Measurements from ENCODE around the gene ORM2.
A peak's percentile ranks its signal among the peaks of the same experiment; 100 is the strongest.
"Not testable (repeated sequence)": the region's sequence is repeated elsewhere in the genome, so short reads cannot be mapped to it uniquely, and the experiment has no call there.

ORM2 gene

DNA sequence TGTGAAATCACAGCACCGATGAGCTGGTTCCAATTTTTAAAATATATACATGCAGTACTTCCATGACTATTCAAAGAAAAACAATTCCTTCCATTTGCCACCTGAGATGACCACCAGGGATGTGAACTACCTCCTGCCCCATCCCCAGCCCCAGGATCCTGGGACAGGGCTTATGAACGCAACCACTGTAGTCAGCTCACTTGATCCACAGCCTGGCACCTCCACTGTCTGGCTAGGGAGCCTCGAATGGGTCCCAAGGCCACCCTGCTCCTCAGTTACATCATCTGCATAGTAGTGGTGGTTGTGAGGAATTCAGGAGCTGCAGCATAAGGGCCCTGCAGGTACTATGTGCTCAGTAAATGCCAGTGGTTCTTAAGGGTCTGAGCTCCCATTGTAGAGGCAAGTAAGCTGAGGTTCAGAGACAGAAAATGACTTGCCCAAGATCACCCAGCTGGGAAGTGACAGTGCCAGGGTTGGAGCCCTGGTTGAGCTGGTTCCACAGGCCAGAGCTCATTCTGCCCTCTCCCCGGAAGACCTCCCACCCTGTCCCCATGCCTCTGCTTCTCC, 2.9 kb downstream of the ORM2 start:
- DNase-seq (ENCODE audit: low spot score), result not testable (repeated sequence)

GRCh38 chr9:114333718-114334117, 4.0 kb downstream of the ORM2 start:
- not testable (repeated sequence) for DNase-seq (ENCODE audit: low spot score)

GRCh38 chr9:114334490-114334889, 4.8 kb downstream of the ORM2 start:
- no peak for DNase-seq (ENCODE audit: low spot score)

DNA sequence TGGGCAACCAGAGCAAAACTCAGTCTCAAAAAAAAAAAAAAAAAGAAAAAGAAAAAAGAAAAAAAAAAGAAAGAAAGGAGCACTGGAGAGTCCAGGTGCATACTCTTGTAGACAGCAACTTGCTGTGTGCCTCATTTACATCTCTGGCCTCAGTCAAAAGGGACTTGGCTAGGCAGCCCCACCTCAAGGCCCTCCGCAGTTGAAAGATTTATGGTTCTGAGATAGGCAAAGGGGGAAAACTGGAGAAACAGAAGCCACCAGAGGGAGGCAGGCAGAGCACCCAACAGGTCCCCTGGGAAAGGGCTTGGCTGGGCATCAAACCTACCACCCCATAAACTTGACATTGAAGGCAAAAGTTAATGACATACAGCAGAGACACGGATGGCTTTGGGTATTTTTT, 6.1 kb downstream of the ORM2 start:
- DNase-seq (ENCODE audit: low spot score), result no peak

DNA sequence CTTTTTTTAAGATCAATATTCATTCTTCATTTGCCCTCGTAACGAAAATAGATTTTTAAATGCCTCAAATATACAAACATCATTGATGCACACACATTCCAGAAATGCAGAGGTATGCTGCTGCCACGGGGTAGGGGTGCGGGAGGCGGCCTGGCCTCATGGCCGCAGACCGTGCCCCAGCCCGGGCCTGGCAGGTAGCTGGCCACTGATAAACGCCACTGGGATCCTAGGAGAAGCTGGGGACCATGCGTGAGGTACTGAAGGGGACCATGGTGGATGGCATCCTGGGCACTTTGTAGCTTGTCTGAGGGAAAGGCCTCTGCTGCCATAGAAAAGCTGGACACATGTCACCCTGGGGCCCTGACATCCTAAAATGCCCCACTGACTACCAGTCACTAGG, 6.5 kb downstream of the ORM2 start:
- DNase-seq (ENCODE audit: low spot score), result no peak

DNA sequence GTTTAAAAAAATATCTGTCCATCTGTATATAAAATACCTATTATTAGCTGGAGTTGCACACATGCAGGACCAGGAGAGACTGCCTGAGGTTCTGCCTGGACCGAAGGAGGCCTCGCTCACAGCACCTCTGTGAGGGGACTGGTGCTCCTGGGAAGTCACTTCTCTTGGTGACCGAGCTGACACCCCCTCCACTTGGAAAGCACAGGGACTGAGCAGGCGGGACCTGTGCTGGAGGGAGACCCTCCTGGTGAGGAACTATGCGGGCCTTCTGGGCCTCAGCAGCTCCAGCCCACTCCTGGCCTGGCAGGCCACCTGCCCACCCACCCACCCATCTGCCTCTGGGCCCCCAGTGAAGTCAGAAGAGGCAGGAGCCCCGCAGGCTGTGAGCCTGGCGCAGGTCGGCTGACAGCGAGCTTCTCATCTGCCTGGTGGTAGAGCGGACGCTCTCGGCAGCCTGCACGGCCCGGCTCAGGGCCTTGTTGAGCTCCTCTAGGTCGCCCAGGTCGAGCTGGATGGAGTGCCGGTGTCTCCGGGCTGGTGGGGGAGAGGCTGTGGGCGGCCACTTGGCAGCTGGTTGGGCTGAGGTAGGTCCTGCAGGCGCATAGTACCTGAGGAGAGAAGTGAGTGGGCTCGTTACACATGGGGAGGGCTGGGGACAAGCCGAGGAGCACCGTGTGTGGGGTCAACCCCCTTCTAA, 7.2 kb downstream of the ORM2 start:
- no peak for DNase-seq (ENCODE audit: low spot score)

DNA sequence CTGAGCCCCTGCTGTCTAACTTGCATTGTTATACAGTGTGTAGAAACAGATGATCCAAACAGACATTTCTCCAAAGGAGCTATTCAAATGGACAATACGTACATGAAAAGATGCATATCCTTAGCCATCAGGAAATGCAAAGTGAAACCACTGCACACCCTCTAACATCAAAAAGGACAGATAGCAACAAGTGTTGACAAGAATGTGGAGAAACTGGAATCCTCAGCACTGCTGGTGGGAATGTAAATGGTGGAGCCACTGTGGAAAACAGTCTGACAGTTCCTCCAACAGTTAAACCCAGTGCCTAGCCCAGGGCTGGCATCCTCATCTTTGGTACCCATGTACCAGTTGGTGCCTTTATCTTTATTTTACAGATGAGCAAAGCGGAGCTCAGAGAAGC, 8.5 kb downstream of the ORM2 start:
- DNase-seq (ENCODE audit: low spot score), result no peak

DNA sequence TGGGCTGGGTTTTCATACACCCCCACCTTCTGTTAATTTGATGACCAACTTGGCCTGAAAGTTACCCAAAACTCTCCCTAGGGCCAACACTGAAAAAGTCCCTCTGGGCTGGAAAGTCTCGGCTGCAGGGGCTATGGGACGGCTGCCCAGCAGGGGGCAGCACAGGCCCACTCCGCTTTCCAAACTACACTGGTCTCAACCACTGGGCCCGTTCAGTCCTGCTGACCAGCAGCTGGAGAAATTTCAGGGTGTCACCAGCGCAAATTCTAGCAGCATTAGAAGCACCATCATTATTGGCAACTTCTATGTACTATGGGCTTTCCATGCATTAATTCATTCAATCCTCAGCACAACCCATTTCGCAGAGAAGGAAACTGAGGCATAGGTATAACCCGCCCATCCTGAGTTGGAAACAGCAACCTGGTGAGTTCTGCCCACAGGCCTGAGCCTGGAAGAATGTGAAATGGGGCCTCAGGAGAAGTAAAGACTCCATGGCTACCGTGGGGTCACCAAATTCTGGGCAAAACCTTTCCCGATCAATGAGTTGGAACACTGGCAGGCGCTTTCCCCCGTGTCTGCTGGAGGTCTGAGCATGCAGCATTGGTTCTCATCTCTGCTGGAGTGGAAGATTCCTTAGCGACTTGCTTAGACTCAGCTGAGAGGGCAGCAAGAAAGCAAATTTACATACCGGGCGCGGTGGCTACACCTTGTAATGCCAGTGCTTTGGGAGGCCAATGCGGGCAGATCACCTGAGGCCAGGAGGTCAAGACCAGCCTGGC, 9.7 kb downstream of the ORM2 start:
- DNase-seq (ENCODE audit: low spot score), result peak; percentile 33

GRCh38 chr9:114341152-114341830, 11.6 kb downstream of the ORM2 start:
- no peak for DNase-seq (ENCODE audit: low spot score)

- DNase-seq (ENCODE audit: low spot score), result no peak
Measured at GRCh38 chr9:114341991-114342390, 12.3 kb downstream of the ORM2 start.

DNA sequence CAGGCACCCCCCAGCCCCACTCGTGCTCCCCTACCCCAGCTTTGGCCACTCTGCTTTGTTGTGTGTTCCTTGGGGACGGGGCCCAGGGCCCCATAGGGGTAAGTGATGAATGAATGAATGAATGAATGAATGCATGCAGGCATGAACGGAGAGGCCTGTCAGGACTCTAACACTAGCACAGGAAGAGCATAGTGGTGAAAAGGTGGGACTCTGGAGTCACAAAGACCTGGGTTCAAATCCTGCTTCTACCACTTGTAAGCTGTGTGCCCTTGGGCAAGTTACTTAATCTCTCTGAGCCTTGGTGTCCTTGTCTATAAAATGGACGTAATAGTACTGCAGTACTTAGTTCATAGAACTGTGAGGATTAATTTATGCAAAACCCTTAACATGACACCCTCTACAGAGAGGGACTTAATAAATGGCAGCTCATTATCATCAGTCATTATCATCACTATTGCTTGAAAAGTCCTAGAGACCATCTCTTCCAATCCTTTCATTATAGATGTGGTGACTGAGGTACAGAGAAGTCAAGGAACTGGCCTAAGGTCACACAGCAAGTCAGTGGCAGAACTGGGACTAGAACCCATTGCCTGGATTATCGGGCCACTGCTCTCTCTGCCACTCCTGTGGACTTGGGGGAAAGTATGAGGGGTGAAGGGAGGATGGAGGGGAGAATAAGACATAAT, 13.2 kb downstream of the ORM2 start:
- no peak for DNase-seq (ENCODE audit: low spot score)

DNA sequence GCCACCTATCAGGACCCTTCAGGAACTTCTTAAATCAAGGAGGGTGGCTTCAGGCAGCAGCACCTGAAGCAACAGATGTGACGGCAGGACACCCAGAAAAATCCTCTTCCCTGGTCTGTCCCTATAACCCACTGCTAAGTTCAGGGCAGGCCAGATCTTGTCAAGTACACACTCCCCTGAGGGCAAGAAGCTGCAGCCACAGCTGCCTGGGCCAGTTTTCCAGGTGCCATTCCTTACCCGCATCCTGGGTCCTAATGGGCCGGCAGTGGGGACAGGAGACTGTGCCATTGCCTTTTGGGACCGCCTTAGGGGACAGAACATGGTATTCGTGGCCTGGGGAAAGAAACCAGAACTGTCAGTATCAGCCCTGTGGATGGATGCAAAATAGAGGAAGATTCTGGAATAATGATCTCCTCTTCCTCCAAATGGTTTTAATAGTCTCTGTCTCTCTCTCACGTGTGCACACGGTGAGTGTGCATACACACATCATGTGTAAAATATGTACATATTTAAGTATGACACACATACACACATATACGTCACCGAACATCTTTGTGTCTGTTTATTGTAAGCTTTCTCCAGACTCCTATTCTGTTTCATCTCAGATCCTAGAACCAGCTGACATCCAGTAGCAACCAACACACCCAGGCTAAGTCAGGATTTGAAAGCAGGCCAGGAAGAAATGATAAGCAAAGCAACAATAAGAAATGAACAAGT, 14.0 kb downstream of the ORM2 start:
- no peak for DNase-seq (ENCODE audit: low spot score)

DNA sequence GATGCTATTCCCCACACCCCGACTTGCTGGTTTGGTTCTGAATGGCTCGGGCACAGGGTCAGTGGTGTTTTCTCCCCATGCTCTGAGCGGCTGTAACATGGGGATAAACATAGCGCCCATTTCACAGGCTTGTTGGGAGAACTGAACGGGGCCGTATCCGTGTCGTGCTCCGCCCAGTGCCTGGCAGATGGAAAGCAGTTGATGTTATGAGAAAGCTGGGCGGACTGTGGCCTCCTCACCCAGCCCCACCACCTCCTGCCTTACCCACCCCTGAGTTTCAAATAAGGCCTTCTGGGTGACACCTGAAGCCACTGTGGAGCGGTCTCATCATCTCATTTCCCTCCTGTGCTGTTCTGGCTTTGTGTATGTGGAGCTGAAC, 14.5 kb downstream of the ORM2 start:
- DNase-seq (ENCODE audit: low spot score), result no peak

DNA sequence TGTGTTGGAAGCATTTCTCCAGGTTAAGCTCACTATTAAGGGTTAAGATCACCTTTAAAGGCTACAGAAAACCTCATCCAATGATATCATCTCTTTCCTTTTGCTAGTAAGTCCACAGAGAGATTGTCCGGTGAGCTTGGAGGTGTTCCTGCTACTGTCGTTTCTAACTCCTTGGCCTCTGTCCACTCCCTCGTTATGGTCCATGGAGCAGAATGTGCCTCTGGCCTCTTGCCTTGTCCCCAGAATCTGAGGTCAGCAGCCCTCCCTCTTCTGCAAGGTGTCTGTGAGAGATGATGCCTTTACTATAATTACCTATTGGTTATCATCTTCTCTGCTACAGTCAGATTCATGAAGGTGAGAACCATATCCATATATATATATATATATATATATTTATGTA, 15.0 kb downstream of the ORM2 start:
- no peak for DNase-seq (ENCODE audit: low spot score)

DNA sequence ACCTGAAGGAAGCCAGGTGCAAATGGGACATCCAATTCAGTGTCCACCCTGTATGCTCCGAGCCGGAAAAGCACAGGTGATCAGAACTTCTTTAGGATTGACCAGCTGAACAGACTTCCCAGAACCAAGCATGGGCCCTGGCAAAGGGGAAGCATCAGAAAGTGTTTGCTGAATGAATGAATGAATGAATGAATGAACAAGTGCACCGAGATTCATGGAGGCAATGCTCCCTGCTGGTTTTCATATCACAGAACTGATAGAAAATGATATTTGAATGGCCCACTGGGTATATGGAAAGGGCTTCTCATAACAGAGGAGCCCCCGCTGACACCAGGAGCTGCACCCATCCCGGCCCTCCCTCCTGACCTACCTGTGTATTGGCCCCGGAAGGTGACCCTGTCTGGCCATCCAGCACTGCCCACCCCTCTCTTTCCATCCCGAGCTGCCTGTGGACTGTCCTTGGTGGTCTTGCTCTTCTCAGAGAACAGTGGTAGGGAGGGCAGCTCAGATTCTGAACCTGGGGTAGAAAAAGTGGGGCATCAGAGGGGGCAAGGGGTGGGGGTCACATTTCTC, 15.9 kb downstream of the ORM2 start:
- DNase-seq (ENCODE audit: low spot score), result no peak

DNA sequence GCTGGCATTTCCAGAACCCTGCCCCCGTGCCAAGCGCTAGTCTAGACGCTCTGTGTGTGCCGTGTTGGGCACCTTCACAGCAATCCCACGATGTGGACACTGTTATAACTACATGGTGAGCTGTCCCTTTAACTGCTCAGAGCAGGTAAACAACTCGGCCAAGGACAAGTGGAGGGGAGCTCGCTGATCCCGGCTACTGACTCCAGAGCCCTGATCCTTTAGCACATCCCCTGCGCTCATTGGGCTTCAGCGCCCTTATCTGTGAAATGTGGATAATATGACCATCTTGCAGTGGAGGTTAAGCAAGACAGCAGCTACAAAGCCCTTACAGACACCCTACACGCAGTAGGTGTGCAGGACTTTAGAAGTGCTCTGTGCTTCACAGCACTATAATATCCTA, 16.5 kb downstream of the ORM2 start:
- DNase-seq (ENCODE audit: low spot score), result no peak

- DNase-seq (ENCODE audit: low spot score), result peak; percentile 92
Measured at GRCh38 chr9:114347675-114348074, 18.0 kb downstream of the ORM2 start.

DNA sequence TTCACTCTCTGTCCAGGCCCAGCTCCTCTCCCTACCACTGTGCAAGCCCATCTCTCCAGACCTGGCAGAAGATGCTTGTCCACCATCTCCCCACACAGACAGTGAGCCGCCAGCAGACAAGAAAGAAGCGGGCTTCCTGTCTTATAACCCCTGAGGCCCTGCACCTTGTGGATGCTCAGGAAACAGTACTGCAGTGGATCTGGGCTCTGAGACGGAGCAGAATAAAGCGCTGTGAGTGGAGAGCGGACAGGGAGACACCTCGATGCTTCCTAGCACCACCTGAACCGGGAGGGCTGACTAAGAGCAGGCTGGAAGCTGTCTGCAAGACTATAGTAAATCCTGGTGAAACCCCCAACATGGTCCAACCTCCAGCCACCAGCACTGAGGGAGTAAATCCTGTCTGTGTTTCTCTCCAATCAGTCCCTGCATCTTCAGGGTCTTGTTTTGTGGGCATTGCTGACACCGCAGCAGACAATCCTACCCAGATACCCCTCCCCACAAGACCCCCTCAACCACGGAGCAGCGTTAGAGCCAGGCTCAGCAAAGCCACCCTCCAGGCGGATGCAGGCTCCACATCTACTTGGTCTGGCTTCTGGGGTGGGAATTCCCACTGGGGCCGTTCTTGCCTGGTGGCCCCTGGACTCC, 18.7 kb downstream of the ORM2 start:
- DNase-seq (ENCODE audit: low spot score), result no peak

DNA sequence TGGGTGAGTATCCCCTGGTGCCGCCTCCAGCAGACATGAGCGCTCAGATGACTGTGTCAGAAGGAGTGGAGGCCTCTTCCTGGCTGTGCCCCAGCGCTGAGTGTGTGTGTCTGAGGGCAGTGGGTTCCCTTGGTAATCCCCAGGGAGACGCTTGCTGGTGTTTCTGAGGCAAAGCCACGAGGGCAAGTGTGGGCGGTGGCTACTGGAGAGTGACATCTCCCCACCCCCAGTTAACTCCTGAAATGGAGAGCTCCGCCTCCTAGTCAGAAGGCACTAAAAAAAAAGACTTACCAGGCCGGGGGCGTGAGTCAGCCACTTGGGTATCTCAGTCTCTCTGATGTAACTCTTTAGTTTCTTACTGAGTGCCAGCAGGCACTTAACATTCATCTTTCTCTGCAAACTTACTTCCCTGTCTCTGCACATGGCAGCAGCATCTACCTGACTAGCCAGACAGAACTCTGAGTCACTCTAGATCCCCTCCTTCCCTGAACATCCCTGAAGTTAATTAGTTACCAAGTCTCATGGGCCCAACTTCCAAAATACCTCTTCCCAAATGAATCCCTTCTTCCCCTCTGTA, 19.3 kb downstream of the ORM2 start:
- no peak for DNase-seq (ENCODE audit: low spot score)

DNA sequence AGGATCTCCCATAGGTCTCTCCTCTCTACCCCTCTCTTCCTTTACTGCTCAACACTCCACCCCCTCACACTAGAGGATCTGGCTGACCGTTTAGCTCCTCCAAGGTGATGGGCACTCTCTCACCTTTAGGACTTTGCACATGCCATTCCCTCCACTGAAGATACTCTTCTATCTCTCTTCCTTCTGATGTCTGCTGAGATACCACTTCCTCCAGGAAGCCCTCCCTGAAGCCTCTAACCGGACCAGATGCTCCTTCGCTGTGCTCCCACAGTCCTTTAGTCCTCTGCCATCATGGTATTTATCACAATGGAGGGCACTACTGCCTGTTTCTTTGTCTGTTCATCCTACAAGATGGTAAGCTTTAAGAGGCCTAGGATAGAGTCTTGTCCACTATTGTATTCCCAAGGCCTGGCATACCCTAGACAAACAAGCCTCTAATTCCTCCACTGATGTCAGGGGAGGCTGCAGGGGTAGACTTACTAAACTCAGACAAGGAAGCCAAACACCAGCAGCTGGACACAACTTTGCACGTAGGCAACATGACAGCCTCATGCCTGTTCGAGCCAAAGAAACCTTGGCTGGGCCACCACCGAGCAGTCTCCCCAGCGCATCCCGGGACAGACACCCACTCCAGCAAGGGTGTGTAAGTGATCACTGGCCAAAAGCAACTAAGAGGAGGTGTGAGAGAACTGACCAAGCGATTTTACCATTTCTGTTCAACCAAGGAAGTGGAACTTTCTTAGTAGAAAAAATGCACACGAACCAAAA, 20.2 kb downstream of the ORM2 start:
- DNase-seq (ENCODE audit: low spot score), result no peak

All from globus pallidus (tissue), 1 donor.